RWPE1 (cell line): ENCODE data around the gene SLC9C2.
A peak's percentile ranks its signal among the peaks of the same experiment; 100 is the strongest.
"Not testable (repeated sequence)": the region's sequence is repeated elsewhere in the genome, so short reads cannot be mapped to it uniquely, and the experiment has no call there.

Experiments used
- CTCF ChIA-PET: fragments of 350-600 bp; sonication (Branson Sonifier 250); formaldehyde crosslinking; extraction: SDS; loops from one replicate; lab custom pipeline; 2021; lab: Yijun Ruan, JAX
- POLR2A ChIA-PET: fragments of 400-600 bp; formaldehyde crosslinking; extraction: SDS; loops from one replicate; lab custom pipeline; 2020; ENCODE audit warnings: antibody characterized with exemption; ENCODE audit not compliant: low non-redundant PET; lab: Yijun Ruan, JAX
- DNase-seq: peaks from one replicate; pipeline ENCODE4 v3.0.0; 2012; ENCODE audit warnings: low spot score
- H3K27ac ChIP-seq: fragments of 450-650 bp; 2 replicates; pipeline ENCODE4 v1.5.1; 2017
- TF ChIP-seq, protein P1 (sequence below): fragments of 450-650 bp; conservative IDR thresholded peaks from 2 replicates; pipeline ENCODE4 v1.5.1; 2017; ENCODE audit warnings: low read depth, mild to moderate bottlenecking

Gene SLC9C2

DNA sequence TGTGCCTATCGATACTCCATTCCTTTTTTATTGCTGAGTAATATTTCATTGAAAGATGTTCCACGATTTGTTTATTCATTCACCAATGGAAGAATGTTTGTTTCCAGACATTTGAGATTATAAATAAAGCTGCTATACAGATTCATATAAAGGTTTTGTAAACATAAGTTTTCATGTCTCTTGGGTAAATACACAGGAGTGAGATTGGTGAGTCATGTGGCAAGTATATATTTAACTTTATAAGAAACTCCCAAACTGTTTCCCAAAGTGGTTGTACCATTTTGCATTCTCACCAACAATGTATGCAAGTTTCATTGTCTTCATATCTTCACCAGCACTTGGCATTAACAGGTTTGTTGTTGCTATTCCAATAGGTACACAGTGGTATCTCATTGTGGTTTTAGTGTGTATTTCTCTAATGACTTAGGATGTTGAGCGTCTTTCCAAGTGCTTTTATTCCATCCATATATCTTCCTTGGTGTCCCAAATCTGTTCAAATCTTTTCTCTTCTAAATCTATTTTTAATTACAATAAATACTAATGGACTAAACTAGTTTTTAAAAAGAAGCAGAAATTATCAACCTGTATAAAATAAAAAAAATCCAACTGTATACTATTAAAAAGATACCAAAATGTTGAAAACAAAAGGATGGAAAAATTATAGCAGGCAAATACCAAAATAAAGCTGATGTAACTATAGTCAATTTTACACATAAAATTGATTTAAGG lies 6.6 kb downstream of the SLC9C2 start:
- H3K27ac ChIP-seq: no peak overlapping the region
- TF ChIP-seq, protein P1, sequence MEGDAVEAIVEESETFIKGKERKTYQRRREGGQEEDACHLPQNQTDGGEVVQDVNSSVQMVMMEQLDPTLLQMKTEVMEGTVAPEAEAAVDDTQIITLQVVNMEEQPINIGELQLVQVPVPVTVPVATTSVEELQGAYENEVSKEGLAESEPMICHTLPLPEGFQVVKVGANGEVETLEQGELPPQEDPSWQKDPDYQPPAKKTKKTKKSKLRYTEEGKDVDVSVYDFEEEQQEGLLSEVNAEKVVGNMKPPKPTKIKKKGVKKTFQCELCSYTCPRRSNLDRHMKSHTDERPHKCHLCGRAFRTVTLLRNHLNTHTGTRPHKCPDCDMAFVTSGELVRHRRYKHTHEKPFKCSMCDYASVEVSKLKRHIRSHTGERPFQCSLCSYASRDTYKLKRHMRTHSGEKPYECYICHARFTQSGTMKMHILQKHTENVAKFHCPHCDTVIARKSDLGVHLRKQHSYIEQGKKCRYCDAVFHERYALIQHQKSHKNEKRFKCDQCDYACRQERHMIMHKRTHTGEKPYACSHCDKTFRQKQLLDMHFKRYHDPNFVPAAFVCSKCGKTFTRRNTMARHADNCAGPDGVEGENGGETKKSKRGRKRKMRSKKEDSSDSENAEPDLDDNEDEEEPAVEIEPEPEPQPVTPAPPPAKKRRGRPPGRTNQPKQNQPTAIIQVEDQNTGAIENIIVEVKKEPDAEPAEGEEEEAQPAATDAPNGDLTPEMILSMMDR: no peak
- DNase-seq: no peak
- CTCF ChIA-PET: interaction anchor here (0.6 kb wide), 1 partner anchor 28 kb away, joined by 5 read pairs; no protein-coding TSS in a partner anchor
- POLR2A ChIA-PET: no interaction called here

DNA sequence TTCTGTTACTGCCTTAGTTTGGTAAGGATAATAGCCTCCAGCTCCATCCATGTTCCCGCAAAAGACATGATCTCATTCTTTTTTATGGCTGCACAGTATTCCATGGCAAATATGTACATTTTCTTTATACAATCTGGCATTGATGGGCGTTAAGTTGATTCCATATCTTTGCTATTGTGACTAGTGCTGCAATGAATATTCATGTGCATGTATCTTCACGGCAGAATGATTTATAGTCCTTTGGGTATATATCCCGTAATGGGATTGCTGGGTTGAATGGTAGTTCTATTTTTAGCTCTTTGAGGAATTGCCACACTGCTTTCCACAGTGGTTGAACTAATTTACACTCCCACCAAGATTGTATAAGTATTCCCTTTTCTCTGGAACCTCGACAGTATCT lies 11.7 kb downstream of the SLC9C2 start:
- H3K27ac ChIP-seq, CTCF ChIA-PET, DNase-seq, POLR2A ChIA-PET: not testable (repeated sequence)

DNA sequence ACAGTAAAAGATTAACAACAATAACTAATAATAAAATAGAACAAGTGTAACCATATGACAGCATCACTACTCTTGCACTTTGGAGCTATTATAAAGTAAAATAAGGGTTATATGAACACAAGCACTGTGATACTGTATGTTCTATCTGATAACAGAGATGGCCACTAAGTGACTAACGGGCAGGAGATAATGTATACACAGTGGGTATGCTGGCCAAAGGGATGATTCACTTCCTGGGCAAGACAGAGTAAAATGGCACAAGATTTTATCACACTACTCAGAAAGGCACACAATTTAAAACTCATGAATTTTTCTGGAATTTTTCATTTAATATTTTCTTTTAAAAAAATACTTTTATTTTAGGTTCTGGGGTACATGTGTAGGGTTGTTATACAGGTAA lies 12.3 kb downstream of the SLC9C2 start:
- DNase-seq: peak; percentile 23
- CTCF ChIA-PET: no interaction called here
- TF ChIP-seq, protein P1: no peak
- H3K27ac ChIP-seq: no peak overlapping the region
- POLR2A ChIA-PET: no interaction called here

DNA sequence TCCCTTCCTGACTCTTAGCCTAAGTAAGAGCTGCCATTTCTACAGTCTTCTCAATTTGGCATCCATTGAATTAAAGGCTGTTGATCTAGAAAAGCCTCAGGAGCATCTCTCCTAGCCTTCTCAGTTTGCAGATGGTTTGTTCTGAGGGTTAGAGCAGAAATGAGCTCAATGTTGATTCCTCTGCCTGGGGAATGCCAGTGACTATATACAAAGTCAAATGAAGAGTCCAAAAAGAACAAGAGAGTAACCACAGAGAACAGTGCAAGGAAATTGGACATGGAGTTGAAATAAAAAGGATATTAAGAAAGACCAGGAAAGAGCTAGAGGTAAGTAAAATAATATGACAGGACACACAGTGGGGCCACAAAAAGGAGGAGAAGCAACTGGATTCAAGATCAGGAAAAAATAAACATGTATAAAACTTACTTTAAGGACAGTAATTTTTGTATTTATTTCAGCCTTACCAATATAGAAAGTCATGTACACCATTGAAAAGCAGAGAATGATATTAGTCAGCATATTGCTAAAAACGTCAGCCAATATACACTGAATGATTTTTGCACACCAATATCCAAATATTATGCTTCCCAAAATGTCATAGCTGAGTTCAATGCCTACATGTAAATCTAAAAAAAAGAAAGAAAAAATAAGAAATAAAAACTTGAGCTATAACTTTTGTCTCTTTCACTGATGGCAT lies 21.3 kb downstream of the SLC9C2 start:
- H3K27ac ChIP-seq: no peak overlapping the region
- CTCF ChIA-PET: interaction anchor here (0.6 kb wide), 1 partner anchor 1248 kb away, joined by 3 read pairs; no protein-coding TSS in a partner anchor
- TF ChIP-seq, protein P1: no peak
- no peak for DNase-seq
- POLR2A ChIA-PET: no interaction called here

DNA sequence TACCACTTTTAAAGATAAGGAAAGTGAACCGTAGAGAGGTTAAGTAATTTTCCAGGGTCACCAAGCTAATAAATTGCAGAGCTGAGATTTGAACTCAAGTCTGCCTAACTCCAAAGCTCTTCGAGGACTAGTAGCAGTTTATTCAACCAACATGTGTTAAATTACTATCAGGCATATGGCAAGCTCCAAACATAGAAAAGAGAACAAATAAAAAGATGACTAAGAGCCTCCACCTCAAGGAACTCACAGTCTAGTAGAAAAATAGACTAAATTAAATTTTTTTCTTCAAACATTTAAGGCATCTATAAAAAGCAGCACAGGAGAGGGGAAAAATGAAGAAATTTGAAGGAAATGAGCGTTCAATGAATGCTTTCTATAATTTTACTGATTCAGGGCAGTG lies 22.2 kb downstream of the SLC9C2 start:
- CTCF ChIA-PET: no interaction called here
- DNase-seq: no peak
- TF ChIP-seq, protein P1: no peak
- POLR2A ChIA-PET: no interaction called here
- H3K27ac ChIP-seq: no peak overlapping the region

DNA sequence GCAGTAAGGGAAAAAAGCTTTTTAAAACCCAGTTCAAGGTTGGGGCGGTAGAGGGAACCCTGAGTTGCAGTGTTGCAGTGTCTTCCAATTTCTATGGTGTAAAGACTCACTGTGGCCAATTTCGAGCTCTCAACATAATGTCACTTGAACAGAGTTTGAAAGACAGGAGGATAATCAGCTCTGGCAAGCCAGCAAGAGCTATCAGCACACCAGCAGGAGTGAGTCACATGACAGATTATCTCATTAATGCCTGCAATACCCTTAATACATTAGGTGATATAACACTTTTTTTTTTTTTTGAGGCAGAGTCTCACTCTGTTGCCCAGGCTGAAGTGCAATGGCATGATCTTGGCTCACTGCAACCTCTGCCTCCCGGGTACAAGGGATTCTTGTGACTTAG lies 22.8 kb downstream of the SLC9C2 start:
- ChIA-PET POLR2A (no interaction called here), CTCF (interaction anchor here (0.6 kb wide), 2 partner anchors 835 to 838 kb away, joined by 4 to 7 read pairs; no protein-coding TSS in a partner anchor)
- DNase-seq: no peak
- H3K27ac ChIP-seq: no peak overlapping the region
- TF ChIP-seq, protein P1: no peak

DNA sequence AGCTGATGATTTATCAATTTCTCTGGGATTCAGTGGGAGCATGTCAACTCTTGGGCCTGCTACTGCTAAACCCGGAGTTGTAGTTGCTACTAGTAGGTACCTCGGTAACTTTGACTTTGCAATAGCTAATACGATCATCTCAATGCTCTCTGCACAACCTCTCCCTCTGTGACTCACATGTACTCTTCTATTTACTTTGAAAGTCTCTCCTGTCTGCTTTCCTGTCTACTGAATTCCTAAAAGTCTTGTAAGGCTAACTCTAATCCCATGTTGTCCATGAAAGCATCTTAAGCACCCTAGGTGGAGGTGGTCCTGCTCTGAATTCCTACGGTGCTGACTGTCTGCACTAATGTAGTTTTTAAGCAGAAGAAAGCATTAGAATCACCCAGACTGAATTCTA lies 29.3 kb downstream of the SLC9C2 start:
- POLR2A ChIA-PET: no interaction called here
- DNase-seq: no peak
- TF ChIP-seq, protein P1: no peak
- CTCF ChIA-PET: no interaction called here
- H3K27ac ChIP-seq: no peak overlapping the region
